ENCODE data around the gene TMEM131L.
A peak's percentile ranks its signal among the peaks of the same experiment; 100 is the strongest.
"Not testable (repeated sequence)": the region's sequence is repeated elsewhere in the genome, so short reads cannot be mapped to it uniquely, and the experiment has no call there.

The TMEM131L gene

DNA sequence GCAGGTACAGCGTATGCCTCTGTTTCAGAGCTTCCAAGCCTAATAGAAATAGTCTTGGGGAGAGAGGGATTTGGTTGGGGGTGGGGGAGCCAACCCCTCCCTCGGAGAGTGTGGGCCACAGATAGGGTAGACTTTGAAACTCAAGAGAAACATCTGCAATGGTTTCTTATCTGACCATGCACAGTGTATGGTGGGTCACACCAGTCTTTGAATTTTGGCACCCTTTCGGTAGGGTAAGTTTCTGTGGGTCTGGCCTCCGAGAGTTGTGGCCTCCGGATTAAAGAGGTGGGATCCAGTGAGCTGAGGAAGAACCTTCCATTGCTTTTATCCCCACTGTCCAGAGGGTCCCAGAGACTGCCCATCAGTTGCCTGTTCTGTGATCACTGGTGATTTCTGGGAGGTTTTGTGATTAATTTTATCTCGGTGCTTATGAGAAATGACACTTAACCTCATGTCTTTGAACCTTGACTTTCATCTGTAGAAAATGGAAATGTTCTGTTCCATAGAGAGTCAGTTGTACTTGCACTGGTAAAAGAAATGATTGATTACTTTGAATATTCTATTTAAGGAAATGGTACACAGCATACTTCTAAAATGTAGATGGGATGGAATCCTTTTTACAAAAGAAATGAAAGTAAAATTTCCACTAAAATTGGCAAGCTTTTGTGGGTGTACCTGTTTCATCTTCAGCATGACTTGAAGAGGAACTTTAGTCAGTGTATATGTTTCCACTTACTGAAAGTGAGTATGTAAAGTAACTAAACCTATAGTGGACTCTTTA, 62.7 kb downstream of the TMEM131L start:
- DNase-seq = peak; percentile 97

DNA sequence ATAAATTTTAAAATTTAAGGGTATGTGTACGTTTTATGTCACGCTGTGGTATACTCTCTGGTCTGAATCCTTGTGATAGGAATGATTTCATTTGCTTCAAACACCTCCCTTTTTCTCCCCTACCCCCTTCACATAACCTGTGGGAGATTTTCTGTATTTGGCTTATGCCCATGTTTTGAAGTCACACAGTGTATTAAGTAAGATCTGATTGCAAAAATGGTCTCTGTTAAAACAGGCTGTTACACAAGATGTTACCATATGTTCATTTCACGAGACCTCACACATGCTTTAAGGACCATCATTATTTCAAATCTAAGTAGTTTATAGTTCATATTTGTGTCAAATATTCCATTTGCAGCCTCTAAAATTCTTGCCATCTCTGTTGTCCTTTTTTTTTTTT, 63.5 kb downstream of the TMEM131L start:
- peak; percentile 76 for DNase-seq

DNA sequence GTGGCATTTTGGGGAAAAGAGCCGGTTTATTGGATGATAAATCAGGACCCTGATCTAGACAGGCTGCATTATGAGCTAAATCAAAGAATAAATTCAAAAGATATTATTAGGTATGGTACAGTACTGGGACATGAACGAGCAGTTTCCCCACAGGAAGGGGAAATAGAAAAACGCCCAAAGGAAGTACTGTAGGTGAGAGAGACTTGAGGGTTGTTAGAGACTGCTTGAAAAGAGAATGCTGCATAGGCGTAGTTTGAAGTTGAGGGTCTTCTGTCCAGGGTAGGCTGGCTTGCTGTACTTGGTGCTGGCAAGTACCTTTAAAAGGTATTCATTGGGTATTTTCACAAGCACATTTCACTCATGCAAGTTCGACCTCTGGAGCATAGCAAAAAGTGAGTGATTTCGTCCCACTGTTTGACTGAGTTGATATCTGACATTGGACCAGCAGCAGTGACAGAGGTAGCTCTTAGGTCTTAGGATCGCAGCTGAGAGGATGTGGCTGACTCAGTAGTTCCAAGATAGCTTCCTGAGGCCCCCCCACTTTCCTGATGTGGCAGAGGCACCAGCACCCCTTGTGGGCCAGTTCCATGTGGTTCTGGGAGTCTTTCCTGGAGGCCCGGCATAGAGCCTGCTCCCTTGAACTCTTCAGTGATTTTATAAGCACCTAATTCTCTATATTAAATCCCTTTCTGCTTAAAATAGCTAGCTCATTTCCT, 64.3 kb downstream of the TMEM131L start:
- no peak for DNase-seq

DNA sequence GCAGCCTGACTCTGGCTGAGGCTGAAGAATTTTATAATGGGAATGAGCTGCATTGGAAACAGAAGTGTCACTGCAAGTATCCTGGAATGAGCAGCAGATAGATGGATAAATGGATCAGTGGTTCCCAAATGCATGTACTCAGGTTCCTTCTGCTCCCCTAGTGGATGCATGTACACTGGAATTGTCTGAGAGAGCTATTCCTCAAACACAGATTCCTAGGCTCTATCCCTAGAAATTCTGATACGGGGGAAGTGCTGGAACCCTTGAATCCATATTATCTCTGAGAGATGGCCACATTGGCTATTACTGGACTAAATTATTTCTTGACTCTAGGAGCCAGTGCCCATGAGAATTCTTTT, 64.8 kb downstream of the TMEM131L start:
- no peak for DNase-seq

DNA sequence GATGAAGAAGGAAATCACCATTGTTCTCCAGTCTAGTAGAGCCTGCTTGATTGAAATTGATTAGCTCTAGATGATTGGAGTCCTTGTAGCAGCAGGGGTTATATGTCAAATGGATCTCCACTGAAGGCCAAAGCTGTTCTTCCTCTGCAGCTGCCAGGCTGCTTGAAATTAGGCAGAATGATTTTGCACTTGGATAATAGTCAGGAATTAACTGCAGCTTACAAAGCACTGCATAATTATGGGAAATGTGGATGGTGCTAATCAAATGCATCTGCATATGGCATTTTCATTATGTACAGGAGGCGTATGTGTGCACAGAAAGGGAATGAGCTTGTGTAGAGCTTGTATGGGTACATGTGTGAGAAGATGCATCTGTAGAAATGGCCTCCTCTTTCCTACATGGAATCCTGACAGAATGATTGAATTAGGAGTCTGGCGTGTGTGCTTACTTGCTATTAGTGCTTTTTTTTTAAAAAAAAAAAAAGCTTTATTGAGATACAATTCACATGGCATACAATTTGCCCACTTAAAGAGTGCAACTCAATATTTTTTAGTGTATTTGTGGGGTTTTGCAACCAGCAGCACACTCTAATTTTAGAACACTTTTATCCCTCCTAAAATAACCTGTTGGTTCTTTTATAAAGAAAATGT, 65.9 kb downstream of the TMEM131L start:
- DNase-seq = no peak

DNA sequence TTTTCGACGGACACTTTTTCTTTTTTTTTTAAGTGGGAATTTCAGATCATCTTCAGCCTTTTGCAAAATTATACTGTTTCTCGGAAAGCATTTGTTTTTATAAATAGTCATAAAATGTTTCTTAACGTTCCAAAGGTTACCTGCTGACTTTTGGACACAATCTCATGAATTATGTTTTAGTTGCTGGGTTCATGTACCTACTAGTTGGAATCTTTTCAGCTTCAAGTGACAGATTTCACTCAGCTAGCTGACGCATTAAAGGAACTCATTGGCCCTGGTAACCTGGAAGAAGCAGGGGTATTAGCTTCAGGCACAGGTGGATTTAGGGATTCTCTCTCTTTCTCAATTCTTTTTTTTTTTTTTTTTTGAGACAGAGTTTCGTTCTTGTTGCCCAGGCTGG, 66.5 kb downstream of the TMEM131L start:
- DNase-seq = no peak

DNA sequence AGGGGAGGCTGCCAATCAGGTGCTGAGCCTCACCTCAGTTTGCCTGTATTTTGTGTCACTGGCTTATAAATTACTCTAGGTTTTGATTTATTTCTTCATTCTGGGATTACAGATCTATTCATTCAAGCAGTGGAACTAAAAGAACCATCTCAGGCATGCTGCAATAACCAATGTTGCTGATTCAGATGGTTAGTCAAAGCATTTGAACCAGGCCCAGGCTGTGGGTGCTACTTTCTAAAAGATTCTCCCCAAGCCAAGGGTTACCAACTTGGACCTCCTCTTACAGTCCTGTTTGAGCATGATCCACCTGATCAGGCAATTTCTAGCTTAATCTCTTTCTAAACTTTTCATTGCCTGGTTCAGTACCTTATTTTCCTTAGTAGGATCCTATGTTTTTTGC, 67.2 kb downstream of the TMEM131L start:
- DNase-seq = no peak

DNA sequence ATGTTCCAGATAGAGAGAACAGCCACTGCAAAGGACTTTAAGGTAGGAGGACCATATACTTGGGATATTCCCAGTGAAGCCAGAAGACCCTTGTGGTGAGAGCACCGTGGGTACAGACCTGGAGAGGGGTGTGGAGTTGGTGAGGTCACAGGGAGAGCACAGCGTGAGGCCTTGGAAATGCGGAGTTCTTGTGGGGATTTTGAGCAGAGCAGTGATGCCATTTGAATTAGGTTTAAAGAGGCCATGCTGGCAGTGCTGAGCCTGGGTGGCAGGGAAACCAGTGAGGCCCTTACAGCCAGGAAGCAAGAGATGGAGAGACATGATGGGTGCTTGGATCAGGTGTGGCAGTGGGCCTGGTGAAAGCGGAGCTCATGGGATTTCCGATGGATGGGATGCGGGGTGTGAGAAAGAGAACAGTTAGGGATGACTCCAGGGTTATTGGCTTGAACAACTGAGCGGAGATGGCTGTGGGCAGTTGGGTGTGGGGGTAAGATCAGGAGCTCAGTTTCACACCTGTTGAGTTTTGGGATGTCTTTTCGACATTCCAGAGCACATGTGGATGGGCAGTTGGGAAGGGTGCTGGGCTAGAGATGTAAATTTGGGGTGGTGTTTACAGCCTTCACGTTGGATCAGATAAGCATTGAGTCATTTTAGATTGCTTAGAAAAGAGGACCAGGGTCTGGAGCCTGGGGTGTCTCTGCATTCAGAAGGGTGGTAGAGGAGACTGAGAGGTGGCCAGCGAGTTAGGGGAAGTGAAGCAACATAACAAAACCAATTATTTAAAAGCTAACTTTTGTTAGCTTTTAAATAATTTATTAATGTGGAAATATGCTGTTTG, 68.9 kb downstream of the TMEM131L start:
- DNase-seq = no peak

DNA sequence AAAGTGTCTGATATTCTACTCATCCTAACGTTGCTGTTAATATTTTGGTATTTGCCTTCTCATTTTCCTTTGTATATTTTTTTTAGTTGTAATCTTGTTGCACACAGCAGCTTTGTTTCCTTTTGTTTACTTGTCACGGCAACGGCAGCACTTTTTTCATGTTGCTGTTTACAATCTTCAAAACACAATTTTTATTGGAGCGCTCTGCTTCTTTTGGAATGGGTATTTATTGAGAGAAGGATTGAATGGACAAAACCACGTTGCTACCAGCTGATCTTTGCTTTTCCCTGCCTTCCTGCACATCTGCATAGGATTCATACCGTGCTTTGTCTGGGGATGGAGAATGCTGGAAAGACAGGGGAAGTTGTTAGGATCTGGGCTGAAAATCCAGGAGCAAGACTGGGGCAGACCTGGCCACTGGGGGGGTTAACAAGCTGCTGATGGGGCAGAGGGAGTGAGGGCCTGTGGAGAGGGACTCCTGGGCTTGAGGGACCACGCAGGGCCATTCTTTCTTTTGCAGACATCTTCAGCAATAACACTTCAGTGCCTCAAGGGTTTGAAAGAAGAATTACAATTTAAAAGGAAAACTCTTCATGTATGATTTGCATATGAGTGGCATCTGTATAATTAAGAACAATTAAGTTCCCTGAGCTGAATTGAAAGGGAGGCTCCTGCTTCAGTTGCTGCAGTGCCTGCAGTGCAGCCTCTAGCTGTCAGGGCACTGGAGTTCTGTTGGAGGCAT, 69.8 kb downstream of the TMEM131L start:
- DNase-seq = peak; percentile 45

DNA sequence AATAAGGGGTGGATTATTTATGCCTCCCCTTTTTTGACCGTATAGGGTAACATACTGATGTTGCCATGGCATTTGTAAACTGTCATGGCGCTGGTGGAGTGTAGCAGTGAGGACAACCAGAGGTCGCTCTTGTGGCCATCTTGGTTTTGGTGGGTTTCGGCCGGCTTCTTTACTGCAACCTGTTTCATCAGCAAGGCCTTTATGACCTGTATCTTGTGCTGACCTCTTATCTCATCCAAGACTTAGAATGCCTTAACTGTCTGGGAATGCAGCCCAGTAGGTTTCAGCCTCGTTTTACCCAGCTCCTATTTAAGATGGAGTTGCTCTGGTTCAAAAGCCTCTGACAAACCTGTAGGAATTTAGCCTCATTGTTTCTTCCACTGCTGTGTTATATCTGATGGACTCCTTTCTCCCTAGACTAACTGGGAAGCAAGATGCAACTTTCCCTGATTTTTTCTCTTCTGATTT, 71.4 kb downstream of the TMEM131L start:
- no peak for DNase-seq

DNA sequence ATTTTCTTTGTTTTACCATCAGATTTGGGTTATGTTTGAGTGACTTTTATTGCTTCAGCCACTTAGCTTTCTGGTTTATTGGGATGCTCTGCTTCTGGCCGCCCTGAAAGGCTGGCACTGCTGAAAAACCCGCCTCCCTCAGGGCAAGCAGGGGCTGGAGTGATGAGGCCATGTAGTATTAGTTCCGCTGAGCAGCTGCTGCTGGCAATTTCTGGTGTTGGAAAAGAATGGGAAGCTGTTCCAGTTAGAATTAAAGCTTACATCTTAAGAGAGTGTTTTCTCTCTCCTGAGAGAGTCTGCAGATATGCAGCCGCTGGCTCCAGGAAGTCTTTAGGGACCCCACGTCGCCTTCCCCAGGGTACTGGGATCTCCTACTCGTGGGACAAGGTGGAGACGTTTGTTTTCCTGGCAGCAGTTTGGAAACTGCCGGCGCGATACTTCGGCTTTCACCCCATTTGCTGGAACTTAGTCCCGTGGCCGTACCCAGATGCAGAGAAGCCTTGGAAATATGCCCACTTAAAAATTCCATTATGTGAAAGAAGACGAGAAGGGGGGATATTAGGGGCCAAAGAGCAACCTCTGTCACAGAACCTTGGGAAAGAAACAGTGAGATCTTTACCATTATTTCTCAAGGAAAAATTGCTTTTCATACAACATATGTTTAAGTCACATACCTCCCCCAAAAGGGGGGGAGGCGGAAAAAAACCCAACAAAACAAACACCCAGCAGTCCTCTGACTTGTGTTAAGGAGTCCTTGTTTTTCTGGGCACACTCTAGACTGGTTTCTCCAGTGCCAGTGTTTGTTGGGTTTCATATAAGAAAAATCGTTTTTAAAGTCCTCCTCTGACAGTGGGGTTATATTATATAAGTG, 72.6 kb downstream of the TMEM131L start:
- DNase-seq = no peak

DNA sequence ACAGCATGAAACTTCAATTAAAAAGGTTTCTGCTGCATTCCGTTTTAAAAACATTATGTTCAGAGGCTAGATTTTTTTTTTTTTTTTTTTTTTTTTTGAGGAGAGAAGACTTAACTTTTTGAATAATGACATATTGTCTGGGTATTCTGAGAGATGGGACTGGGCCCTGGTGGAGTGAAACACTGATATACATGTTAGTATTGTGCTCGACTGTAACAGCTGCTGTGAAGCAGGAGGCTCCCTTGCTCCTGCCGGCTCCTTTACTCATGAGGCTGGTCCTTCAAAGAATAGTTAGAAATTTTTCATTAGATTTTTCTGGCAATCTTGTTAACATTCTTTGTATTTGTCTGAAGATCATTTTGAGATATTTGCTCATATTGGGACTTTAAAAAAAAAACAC, 73.3 kb downstream of the TMEM131L start:
- DNase-seq = no peak

DNA sequence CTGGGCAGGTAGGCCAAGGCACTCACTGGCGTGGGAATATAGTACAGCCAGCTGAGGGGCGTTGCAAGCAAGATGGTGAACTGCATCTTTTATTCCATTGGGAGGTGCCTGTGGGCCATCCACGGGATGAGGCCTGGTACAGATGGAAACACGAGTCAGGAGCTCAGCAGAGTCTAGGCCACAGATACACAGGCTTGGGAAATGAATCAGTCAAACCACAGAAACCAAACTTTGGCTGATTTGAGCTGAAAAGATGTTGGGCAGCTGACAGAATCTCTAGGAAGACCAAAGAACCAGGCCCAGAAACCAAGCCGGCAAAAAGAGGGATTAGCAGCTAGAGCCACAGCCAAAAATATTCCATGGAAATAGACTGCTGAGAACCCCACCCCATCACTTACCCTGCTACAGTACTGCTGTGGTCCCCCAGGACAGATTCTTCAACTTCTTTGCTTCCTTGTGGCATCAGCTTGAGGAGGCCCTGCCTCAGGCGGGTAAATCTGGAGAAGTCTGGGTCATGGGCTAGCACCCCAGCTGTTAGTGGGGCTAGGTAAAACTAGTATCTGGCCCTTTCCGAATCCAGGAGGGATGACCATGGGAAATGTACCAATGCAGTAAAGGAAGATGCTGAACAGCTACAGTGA, 75.4 kb downstream of the TMEM131L start:
- no peak for DNase-seq

DNA sequence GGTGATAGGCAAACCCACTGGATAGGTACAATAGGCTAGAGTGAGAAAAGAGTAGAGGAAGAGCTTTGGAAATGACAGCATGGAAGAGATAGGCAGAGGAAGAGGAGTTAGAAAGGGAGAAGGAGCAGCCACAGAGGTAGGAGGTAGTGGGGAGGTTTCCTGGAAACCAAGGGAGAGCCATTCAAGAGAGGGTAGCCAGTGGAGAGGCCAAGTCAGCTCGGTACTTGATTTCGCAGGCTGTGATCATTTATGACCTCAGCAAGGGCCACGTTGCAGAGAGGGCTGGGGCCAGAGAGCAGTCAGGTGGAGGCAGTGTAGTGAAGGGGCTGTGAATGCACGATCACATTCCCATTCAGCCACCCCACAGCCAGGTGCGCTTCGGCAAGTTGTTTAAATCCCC, 76.0 kb downstream of the TMEM131L start:
- no peak for DNase-seq

DNA sequence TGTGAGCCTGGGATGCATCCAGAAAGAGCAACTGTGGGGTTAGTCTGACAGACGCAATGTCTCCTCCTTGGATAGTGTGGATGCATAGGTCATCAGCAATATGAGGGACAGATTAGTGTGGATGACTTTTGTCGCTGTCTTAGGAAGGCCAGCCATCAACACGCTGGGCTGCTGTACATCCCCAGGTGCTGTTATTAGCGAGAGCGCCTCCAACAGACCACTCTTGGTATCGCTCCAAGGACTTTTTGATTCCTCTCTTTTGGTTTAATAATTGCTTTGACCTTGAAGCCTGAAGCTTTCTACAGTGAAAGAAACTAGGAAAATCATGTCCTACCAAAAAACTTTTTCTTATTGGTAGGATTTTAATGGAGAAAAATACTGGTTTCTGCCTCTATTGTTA, 76.7 kb downstream of the TMEM131L start:
- DNase-seq = peak; percentile 53

DNA sequence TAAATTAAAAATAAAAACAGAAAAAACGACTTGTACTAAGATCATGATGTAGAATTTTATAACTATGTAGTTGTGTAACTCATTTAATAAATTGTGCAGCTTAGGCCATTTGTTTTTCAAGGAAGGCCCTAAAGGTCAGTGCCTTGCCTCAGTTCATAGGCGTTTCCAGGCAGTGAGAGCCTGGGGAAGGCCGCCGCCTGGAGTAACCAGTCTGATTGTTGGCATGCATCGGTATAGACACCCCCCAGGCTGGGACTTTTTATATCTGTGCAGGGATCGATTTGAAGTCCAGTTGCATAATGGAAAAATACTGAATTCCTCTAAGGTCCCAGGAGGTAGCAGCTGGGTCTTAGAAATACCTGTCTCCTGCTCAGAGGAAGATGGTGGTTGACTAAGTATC, 77.2 kb downstream of the TMEM131L start:
- no peak for DNase-seq

DNA sequence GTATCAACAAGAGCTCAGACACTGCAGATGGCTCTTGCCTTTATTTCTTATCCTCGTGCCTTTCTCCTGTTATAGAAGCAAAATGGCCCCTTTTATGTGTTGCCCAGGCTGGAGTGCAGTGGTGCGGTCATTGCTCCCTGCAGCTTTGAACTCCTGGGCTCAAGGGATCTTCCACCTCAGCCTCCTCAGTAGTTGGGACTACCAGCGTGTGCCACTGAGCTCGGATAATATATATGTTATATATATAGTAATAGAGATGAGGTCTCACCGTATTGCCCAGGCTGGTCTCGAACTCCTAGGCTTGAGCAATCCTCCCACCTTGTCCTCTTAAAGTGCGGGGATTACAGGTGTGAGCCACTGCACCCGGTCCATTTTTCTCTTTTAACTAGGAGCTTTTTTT, 79.7 kb downstream of the TMEM131L start:
- DNase-seq = no peak

DNA sequence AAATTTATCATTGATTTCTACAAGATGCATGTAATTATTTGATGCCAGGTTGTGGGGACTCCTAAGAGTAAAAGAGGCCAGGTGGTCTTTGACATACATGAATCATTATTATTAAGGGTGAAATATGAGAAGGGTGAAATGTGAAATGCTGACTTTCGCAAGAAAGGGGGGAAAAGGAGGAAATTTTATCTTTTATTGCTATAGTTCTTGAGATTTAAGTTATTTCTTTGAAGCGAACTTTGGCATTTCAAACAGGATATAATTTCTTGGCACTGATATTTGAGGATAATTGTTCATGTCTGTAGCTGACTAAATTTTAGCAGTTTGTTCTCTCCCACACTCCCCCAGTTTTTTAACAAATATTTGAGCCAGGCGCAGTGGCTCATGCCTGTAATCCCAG, 80.1 kb downstream of the TMEM131L start:
- no peak for DNase-seq

DNA sequence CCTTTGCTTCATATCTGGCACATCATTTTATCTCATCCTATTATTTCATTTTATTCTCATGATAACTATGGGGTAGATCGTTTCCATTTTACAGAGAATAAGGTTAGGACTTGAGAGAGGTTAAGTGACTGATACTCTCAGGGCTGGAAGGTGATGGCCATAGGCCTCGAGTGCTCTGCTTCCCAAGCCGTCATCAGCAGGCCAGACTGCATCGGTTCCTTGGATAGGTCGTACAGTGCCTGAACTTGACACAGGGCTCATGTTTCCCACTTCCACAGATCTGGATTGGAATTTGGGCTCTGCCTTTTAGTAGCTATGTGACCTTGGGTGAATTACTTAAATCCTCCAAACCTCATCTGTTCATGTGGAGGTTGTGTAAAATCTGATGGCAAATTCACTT, 81.4 kb downstream of the TMEM131L start:
- DNase-seq = no peak

DNA sequence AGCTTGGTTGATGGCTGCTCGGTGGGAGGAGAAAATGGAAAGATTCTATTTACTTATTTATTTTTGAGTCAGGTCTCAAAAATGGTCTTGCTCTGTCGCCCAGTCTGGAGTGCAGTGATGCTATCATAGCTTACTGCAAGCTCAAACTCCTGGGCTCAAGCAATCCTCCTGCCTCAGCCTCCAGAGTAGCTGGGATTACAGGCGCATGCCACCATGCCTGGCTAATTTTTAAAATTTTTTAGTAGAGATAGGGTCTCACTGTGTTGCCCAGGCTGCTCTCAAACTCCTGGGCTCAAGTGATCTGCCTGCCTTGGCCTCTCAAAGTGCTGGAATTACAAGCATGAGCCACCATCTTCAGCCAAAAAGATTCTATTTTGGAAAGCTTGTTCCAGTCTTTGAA, 82.7 kb downstream of the TMEM131L start:
- DNase-seq = not testable (repeated sequence)

DNA sequence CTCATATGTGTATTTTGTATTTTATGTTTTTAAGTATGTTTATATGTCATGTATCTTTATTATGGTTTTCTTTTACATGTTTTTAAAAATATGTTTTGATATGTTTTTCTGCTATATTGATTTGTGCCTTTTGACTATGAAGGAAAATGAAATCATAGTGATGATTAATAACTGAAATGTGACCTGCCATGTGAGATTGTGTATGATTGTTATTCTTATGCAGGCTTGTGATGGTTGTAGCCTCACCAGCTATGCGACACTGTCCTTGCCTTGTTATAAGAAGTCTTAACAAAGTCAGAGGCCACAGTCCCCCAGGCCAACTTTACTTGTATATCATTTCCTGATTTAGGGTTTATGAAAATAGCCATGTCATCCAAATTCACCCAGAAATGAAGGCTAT, 83.2 kb downstream of the TMEM131L start:
- no peak for DNase-seq

Measured in OCI-M1 (cell line).